Lower leg skin (tissue), 3 donors: ENCODE data around the gene VSTM2B.

Source experiments
- CTCF ChIP-seq, 3 donors: fragments of 450-650 bp; IDR thresholded peaks; one replicate each; pipeline ENCODE4 v1.5.1; 2016; ENCODE audit warnings: antibody characterized with exemption in 3 of 3, mild to moderate bottlenecking in 3 of 3, moderate library complexity in 2 of 3
- POLR2A ChIP-seq, 2 donors: fragments of 450-650 bp; IDR thresholded peaks; one replicate each; pipeline ENCODE4 v1.6.1; 2016 to 2017; ENCODE audit warnings: antibody characterized with exemption in 2 of 2, mild to moderate bottlenecking in 1 of 2, moderate library complexity in 1 of 2

- TF ChIP-seq CTCF (IDR thresholded peaks at IDR 0.05) (no peak), POLR2A (IDR thresholded peaks at IDR 0.05) (no peak)
Observed at GRCh38 chr19:29554149-29554548, 28.4 kb downstream of the VSTM2B start.
